Loucy (cell line): ENCODE results near the gene TRDMT1.

Experiments
- CTCF ChIP-seq: fragments of 200-600 bp; sonication (generic); conservative IDR thresholded peaks from 2 replicates; pipeline ENCODE4 v1.5.1; 2014; ENCODE audit warnings: mild to moderate bottlenecking, antibody characterized with exemption, low read length
- EZH2phosphoT487 ChIP-seq: fragments of 200-600 bp; IDR thresholded peaks from 2 replicates; pipeline ENCODE4 v1.6.1; 2018; ENCODE audit warnings: antibody characterized with exemption, mild to moderate bottlenecking, moderate library complexity, borderline replicate concordance

- TF ChIP-seq CTCF (no peak), EZH2phosphoT487 (no peak)
Measured at GRCh38 chr10:17222329-17222728, 20.9 kb upstream of the TRDMT1 start.
